ENCODE measurements around the gene TBC1D14. TPM values are rescaled to one million over a fixed set of nuclear protein-coding genes. Genes with fewer than 3 reads are reported as not detected.

TBC1D14 gene
- total and polyA plus RNA-seq, 10 donors, result 13.7 to 114 (median 68.4) TPM

DNA sequence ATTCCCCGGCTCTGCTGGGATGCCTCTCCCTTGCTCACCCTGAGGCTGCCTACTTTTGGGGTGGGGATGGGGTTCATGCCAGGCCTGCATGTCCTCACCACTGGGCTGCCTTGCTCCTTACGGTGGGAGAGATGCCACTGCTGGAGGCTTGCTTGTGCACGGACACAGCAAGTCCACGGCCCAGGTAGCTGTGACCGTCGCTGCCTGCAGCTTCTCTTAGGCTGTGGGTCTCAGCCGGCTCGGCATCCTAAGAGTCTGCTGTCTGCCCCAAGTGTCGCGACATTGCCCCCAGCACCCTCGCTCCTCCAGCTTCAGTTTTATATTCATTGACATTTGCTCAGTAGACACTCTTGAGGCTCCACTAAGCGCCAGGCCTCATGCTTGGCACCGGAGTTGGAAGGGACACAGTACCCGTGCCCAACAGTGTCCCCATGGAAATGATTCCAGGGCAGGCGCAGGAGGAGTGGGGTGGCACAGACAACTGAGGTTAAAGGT, 58.3 kb downstream of the TBC1D14 start:
- Histone ChIP-seq H3K4me1 (peaks cover 19 to 93% (median 53%) of the 10 kb centered on the region in 6 donors), H3K27me3 (replicated peaks in 1 of 7) (no peaks in the 10 kb centered on the region), H3K4me3 (no peak overlapping the region), H3K27ac (peak overlapping the region in 2 of 8 donors; percentile 18 to 33), H3K36me3 (peaks cover 0 to 47% (median 7%) of the 10 kb centered on the region in 6 donors), H3K9me3 (no peaks in the 10 kb centered on the region)
- intact Hi-C loops (cut with DNase I; ENCODE audit: low total_unique reads), result no loop called here
- WGBS, 5 donors, result 85 to 88% (median 87%) methylated on average over 9 to 15 of the region's 15 CpGs
- no peak for DNase-seq
- TF ChIP-seq POLR2AphosphoS5 (IDR thresholded peaks at IDR 0.05), result peak in 2 of 3 donors; percentile 38 to 48
- TF ChIP-seq POLR2A (IDR thresholded peaks at IDR 0.05), result no peak
- TF ChIP-seq, protein P1, sequence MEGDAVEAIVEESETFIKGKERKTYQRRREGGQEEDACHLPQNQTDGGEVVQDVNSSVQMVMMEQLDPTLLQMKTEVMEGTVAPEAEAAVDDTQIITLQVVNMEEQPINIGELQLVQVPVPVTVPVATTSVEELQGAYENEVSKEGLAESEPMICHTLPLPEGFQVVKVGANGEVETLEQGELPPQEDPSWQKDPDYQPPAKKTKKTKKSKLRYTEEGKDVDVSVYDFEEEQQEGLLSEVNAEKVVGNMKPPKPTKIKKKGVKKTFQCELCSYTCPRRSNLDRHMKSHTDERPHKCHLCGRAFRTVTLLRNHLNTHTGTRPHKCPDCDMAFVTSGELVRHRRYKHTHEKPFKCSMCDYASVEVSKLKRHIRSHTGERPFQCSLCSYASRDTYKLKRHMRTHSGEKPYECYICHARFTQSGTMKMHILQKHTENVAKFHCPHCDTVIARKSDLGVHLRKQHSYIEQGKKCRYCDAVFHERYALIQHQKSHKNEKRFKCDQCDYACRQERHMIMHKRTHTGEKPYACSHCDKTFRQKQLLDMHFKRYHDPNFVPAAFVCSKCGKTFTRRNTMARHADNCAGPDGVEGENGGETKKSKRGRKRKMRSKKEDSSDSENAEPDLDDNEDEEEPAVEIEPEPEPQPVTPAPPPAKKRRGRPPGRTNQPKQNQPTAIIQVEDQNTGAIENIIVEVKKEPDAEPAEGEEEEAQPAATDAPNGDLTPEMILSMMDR (IDR thresholded peaks at IDR 0.05 in 8 of 11, conservative IDR thresholded peaks at IDR 0.05 in 3 of 11), result no peak

DNA sequence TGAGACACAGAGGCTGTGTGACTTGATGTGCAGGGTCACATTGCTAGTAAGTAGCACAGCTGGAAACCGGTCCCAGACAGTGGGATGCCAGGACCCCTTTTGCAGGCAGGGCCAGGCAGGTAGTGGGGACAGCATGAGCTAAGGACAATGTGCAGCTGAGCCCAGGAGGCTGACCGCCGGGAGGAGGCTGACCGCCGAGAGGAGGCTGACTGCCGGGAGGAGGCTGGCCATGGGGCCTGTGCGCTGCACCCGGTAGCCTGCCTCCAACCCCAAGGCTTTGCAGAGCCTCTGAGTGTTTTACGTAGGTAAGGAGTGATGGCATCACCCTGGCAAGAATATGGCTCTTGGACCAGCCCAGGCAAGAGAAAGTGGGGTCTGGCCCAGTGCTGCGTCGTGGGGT, 58.9 kb downstream of the TBC1D14 start:
- Histone ChIP-seq H3K36me3 (peaks cover 0 to 47% (median 7%) of the 10 kb centered on the region in 6 donors), H3K4me3 (no peak overlapping the region), H3K9me3 (no peaks in the 10 kb centered on the region), H3K27me3 (replicated peaks in 1 of 7) (no peaks in the 10 kb centered on the region), H3K27ac (no peak overlapping the region), H3K4me1 (peaks cover 13 to 91% (median 47%) of the 10 kb centered on the region in 6 donors)
- DNase-seq, result no peak
- TF ChIP-seq POLR2AphosphoS5 (IDR thresholded peaks at IDR 0.05), result peak in 1 of 3 donors; percentile 40
- TF ChIP-seq POLR2A (IDR thresholded peaks at IDR 0.05), result no peak
- 59 to 79% (median 74%) methylated on average over 10 to 11 of the region's 11 CpGs for WGBS, 5 donors
- intact Hi-C loops (cut with DNase I; ENCODE audit: low total_unique reads), result no loop called here

DNA sequence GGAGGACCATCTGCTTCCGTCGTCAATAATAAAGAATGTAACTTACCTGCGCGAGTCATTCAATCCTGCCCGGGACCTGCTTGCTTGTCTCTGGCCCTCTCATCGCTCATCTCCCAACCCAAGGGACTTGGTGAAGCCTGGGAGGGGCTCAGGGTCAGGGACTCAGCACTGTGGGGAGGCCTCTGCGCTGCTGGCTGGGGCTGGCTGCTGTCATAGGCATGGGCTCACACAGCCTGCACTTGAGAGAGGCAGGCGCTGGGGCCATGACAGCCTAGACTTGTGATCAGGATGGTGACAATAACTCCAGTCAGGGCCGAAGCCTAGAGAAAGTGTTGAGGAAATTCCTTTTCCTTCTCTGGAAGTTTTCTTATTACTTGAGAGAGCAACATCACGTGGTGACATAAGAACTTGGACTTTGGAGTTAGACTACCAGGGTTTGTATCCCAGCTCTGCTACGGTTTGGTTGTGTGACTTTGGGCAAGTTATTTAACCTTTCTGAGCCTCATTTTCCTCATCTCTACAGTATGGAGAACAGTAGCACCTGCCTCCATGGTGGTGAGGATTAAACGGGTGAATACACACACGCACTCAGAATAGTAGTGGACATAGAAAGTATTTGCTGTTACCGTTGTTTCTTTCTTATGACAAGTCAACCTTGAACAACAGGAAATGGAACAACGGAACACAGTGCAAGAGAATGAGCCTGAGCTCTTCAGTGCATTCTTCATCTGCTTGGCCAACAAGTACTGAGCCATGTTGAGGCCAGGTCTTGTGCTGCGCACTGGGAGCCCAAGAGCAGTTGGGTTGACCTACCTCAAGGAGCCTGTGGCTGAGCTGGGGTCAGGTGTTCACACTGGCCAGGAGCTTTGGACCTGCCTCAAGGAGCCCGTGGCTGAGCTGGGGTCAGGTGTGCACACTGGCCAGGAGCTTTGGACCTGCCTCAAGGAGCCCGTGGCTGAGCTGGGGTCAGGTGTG, 60.5 kb downstream of the TBC1D14 start:
- peaks cover 8 to 91% (median 42%) of the 10 kb centered on the region in 6 donors for H3K4me1 ChIP-seq
- intact Hi-C loops (cut with DNase I; ENCODE audit: low total_unique reads), result loop anchor here (10.0 kb wide), 1 partner anchor 75 kb away; the partner anchor contains the start of gene TADA2B
- H3K9me3 ChIP-seq, result no peaks in the 10 kb centered on the region
- 69 to 86% (median 80%) methylated on average over 16 to 18 of the region's 18 CpGs for WGBS, 5 donors
- TF ChIP-seq POLR2A (IDR thresholded peaks at IDR 0.05) (no peak), POLR2AphosphoS5 (IDR thresholded peaks at IDR 0.05) (peak in 2 of 3 donors; percentile 22 to 33)
- no peak overlapping the region for H3K4me3 ChIP-seq
- H3K27me3 ChIP-seq (replicated peaks in 1 of 7), result no peaks in the 10 kb centered on the region
- DNase-seq, result peak; percentile 75
- peaks cover 0 to 47% (median 7%) of the 10 kb centered on the region in 6 donors for H3K36me3 ChIP-seq
- peak overlapping the region in 5 of 8 donors; percentile 1 to 65 (median 31) for H3K27ac ChIP-seq

DNA sequence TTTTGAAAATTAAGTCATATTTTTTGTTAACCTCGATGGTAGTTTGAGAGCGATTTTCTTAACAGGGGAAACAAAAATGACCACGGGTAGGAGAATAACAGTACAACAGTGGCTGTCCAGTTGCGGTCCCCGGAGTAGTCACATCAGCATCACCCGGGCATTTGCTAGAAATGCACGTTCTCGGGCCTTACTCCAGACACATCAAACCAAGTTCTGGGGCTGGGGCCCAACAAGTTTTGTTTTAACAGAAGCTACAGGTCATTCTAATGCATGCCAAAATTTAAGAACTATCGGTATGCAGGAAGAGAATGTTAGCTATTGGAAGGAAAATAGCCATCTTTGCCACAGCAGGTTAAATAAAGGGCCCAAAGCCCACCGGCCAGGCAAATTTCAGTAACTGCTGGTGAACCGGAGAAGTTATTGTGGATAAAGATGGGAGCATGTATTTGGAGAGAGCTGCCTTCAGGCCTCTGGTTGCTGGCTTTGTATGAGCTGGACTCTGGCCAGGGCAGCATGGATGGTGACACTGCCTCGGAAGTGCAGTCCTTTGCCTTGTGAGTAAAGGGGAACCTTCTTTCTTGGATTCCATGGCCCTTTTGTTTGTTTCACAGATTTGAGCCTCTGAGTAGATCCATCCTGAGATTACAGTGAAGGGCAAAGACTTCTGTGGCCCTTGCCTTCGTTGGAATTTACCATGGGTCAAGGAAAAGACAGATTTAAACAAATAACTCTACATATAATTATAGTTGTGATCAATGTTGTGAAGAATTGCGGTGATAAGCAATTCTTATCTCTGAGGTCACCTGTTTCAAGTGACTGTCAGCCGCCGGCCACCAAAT, 62.1 kb downstream of the TBC1D14 start:
- intact Hi-C loops (cut with DNase I; ENCODE audit: low total_unique reads), result loop anchor here (10.0 kb wide), 1 partner anchor 73 kb away; the partner anchor contains the start of gene TADA2B
- no peaks in the 10 kb centered on the region for H3K9me3 ChIP-seq
- DNase-seq, result no peak
- H3K4me1 ChIP-seq, result peaks cover 5 to 77% (median 33%) of the 10 kb centered on the region in 6 donors
- peaks cover 0 to 47% (median 7%) of the 10 kb centered on the region in 6 donors for H3K36me3 ChIP-seq
- H3K4me3 ChIP-seq, result no peak overlapping the region
- 88 to 92% (median 91%) methylated on average over 16 of the region's 16 CpGs for WGBS, 5 donors
- H3K27me3 ChIP-seq (replicated peaks in 1 of 7), result no peaks in the 10 kb centered on the region
- peak overlapping the region in 1 of 8 donors; percentile 9 for H3K27ac ChIP-seq
- TF ChIP-seq, protein P1 (IDR thresholded peaks at IDR 0.05 in 8 of 11, conservative IDR thresholded peaks at IDR 0.05 in 3 of 11), result no peak
- TF ChIP-seq POLR2AphosphoS5 (IDR thresholded peaks at IDR 0.05) (no peak), POLR2A (IDR thresholded peaks at IDR 0.05) (no peak)

All from spleen (tissue), 11 donors.